IPS DF 6.9 (cell line): ENCODE results near the gene HSF2.

Experiments
- DNase-seq: peaks from one replicate; pipeline ENCODE4 v3.0.0-alpha.2; 2013; ENCODE audit warnings: low read depth, low spot score
- H3K27ac ChIP-seq: one replicate; pipeline ENCODE4 v1.5.1; 2013; ENCODE audit warnings: low read length, control low read depth
- H3K27me3 ChIP-seq: 2 replicates; pipeline ENCODE4 v1.6.1; 2013; ENCODE audit warnings: mild to moderate bottlenecking, low read length; ENCODE audit not compliant: control insufficient read depth, insufficient read depth
- H3K36me3 ChIP-seq: 2 replicates; pipeline ENCODE4 v1.6.1; 2013; ENCODE audit warnings: low read length; ENCODE audit not compliant: control insufficient read depth, insufficient read depth
- H3K4me1 ChIP-seq: 2 replicates; pipeline ENCODE4 v1.6.1; 2013; ENCODE audit warnings: low read length; ENCODE audit not compliant: control insufficient read depth, insufficient read depth
- H3K4me3 ChIP-seq: 2 replicates; pipeline ENCODE4 v1.5.1; 2013; ENCODE audit warnings: mild to moderate bottlenecking, low read length
- H3K9me3 ChIP-seq: 2 replicates; pipeline ENCODE4 v1.6.1; 2013; ENCODE audit warnings: low read length, inconsistent platforms; ENCODE audit not compliant: control insufficient read depth, insufficient read depth
- WGBS: extraction: QIAGEN DNeasy Blood & Tissue Kit; methylation state at CpG from one replicate; pipeline ENCODE4 v1.1.7; 2013; ENCODE audit warnings: mixed read lengths, missing lambda C conversion rate; ENCODE audit not compliant: insufficient read length, insufficient coverage; 5-methylcytosine and 5-hydroxymethylcytosine counted together

Gene HSF2

GRCh38 chr6:122400121-122400450 is 634 bp downstream of the HSF2 start:
- peak overlapping the region; percentile 96; the same call in 1 of the 2 replicates for H3K4me3 ChIP-seq
- no peak for DNase-seq
- no peaks in the 10 kb centered on the region for H3K36me3 ChIP-seq
- no peaks in the 10 kb centered on the region for H3K9me3 ChIP-seq
- peaks cover 2% of the 10 kb centered on the region; the same call in 1 of the 2 replicates for H3K4me1 ChIP-seq
- H3K27me3 ChIP-seq: peaks cover 10% of the 10 kb centered on the region; the same call in 1 of the 2 replicates
- WGBS: no CpG with 5 or more reads among the region's 20 CpGs
- H3K27ac ChIP-seq: no peak overlapping the region

GRCh38 chr6:122400462-122401089 is 1.1 kb downstream of the HSF2 start:
- peaks cover 2% of the 10 kb centered on the region; the same call in 1 of the 2 replicates for H3K4me1 ChIP-seq

GRCh38 chr6:122401104-122401503 is 1.7 kb downstream of the HSF2 start:
- H3K27me3 ChIP-seq: peaks cover 3% of the 10 kb centered on the region; the same call in 1 of the 2 replicates
- no peak overlapping the region for H3K27ac ChIP-seq
- H3K4me3 ChIP-seq: no peak overlapping the region
- H3K4me1 ChIP-seq: peaks cover 2% of the 10 kb centered on the region; the same call in 1 of the 2 replicates
- no peaks in the 10 kb centered on the region for H3K36me3 ChIP-seq
- DNase-seq: no peak
- no peaks in the 10 kb centered on the region for H3K9me3 ChIP-seq
- no CpG with 5 or more reads among the region's 4 CpGs for WGBS

More at GRCh38 chr6:122400462-122401089, 1.1 kb downstream of the HSF2 start:
- Histone ChIP-seq H3K4me3 (no peak overlapping the region; the same call in 1 of the 2 replicates), H3K36me3 (no peaks in the 10 kb centered on the region), H3K9me3 (no peaks in the 10 kb centered on the region), H3K27ac (no peak overlapping the region), H3K27me3 (peaks cover 7% of the 10 kb centered on the region; the same call in 1 of the 2 replicates)
- WGBS: 100% methylated on average over 1 of the region's 4 CpGs
- no peak for DNase-seq

GRCh38 chr6:122404444-122404843 is 5.0 kb downstream of the HSF2 start:
- no peaks in the 10 kb centered on the region; the same call in 1 of the 2 replicates for H3K4me1 ChIP-seq
- no peaks in the 10 kb centered on the region for H3K36me3 ChIP-seq
- H3K4me3 ChIP-seq: no peak overlapping the region
- H3K27ac ChIP-seq: no peak overlapping the region
- no peaks in the 10 kb centered on the region; the same call in 1 of the 2 replicates for H3K27me3 ChIP-seq
- WGBS: no CpG with 5 or more reads among the region's 2 CpGs
- no peak for DNase-seq
- no peaks in the 10 kb centered on the region for H3K9me3 ChIP-seq

GRCh38 chr6:122405417-122405816 is 6.0 kb downstream of the HSF2 start:
- H3K4me3 ChIP-seq: no peak overlapping the region
- WGBS: no CpG with 5 or more reads among the region's 1 CpG
- H3K27ac ChIP-seq: no peak overlapping the region
- no peaks in the 10 kb centered on the region; the same call in 1 of the 2 replicates for H3K4me1 ChIP-seq
- no peak for DNase-seq
- no peaks in the 10 kb centered on the region; the same call in 1 of the 2 replicates for H3K27me3 ChIP-seq
- H3K36me3 ChIP-seq: no peaks in the 10 kb centered on the region
- H3K9me3 ChIP-seq: no peaks in the 10 kb centered on the region

- DNase-seq: no peak
- WGBS: no CpG with 5 or more reads among the region's 1 CpG
Measured at GRCh38 chr6:122406187-122406586, 6.7 kb downstream of the HSF2 start.

GRCh38 chr6:122407712-122408111 is 8.3 kb downstream of the HSF2 start:
- no CpG with 5 or more reads among the region's 4 CpGs for WGBS
- H3K27me3 ChIP-seq: no peaks in the 10 kb centered on the region; the same call in 1 of the 2 replicates

More at GRCh38 chr6:122406187-122406586, 6.7 kb downstream of the HSF2 start:
- Histone ChIP-seq H3K27ac (no peak overlapping the region), H3K4me3 (no peak overlapping the region), H3K9me3 (no peaks in the 10 kb centered on the region), H3K36me3 (no peaks in the 10 kb centered on the region), H3K4me1 (no peaks in the 10 kb centered on the region), H3K27me3 (no peaks in the 10 kb centered on the region; the same call in 1 of the 2 replicates)

GRCh38 chr6:122408240-122408639 is 8.8 kb downstream of the HSF2 start:
- Histone ChIP-seq H3K27ac (no peak overlapping the region), H3K27me3 (no peaks in the 10 kb centered on the region; the same call in 1 of the 2 replicates), H3K36me3 (no peaks in the 10 kb centered on the region), H3K4me3 (no peak overlapping the region), H3K9me3 (no peaks in the 10 kb centered on the region), H3K4me1 (no peaks in the 10 kb centered on the region)
- no CpG with 5 or more reads among the region's 1 CpG for WGBS
- DNase-seq: no peak

More at GRCh38 chr6:122407712-122408111, 8.3 kb downstream of the HSF2 start:
- H3K27ac ChIP-seq: no peak overlapping the region
- H3K4me1 ChIP-seq: no peaks in the 10 kb centered on the region
- H3K4me3 ChIP-seq: no peak overlapping the region
- H3K36me3 ChIP-seq: no peaks in the 10 kb centered on the region
- no peaks in the 10 kb centered on the region for H3K9me3 ChIP-seq
- DNase-seq: no peak

GRCh38 chr6:122408702-122409458 is 9.4 kb downstream of the HSF2 start:
- Histone ChIP-seq H3K27ac (no peak overlapping the region), H3K4me3 (no peak overlapping the region), H3K36me3 (no peaks in the 10 kb centered on the region), H3K4me1 (no peaks in the 10 kb centered on the region), H3K27me3 (no peaks in the 10 kb centered on the region; the same call in 1 of the 2 replicates), H3K9me3 (no peaks in the 10 kb centered on the region)
- DNase-seq: no peak
- no CpG with 5 or more reads among the region's 6 CpGs for WGBS

- H3K4me1 ChIP-seq: no peaks in the 10 kb centered on the region
- no peak overlapping the region for H3K27ac ChIP-seq
- no peak overlapping the region for H3K4me3 ChIP-seq
- DNase-seq: no peak
- H3K36me3 ChIP-seq: no peaks in the 10 kb centered on the region
- no peaks in the 10 kb centered on the region for H3K9me3 ChIP-seq
- no peaks in the 10 kb centered on the region for H3K27me3 ChIP-seq
Measured at GRCh38 chr6:122412001-122412400, 12.5 kb downstream of the HSF2 start.
